Epithelial cell of prostate (primary cell): Measurements from ENCODE around the gene HYAL4.
A peak's percentile ranks its signal among the peaks of the same experiment; 100 is the strongest.
"Not testable (repeated sequence)": the region's sequence is repeated elsewhere in the genome, so short reads cannot be mapped to it uniquely, and the experiment has no call there.

Source experiments
- DNase-seq: peaks from one replicate; pipeline ENCODE4 v3.0.0-alpha.2; 2011; ENCODE audit warnings: low read depth, low spot score
- H3K27ac ChIP-seq: fragments of 450-650 bp; 2 replicates; pipeline ENCODE4 v1.5.1; 2017; ENCODE audit warnings: mild to moderate bottlenecking

Gene HYAL4, protein sequence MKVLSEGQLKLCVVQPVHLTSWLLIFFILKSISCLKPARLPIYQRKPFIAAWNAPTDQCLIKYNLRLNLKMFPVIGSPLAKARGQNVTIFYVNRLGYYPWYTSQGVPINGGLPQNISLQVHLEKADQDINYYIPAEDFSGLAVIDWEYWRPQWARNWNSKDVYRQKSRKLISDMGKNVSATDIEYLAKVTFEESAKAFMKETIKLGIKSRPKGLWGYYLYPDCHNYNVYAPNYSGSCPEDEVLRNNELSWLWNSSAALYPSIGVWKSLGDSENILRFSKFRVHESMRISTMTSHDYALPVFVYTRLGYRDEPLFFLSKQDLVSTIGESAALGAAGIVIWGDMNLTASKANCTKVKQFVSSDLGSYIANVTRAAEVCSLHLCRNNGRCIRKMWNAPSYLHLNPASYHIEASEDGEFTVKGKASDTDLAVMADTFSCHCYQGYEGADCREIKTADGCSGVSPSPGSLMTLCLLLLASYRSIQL

DNA sequence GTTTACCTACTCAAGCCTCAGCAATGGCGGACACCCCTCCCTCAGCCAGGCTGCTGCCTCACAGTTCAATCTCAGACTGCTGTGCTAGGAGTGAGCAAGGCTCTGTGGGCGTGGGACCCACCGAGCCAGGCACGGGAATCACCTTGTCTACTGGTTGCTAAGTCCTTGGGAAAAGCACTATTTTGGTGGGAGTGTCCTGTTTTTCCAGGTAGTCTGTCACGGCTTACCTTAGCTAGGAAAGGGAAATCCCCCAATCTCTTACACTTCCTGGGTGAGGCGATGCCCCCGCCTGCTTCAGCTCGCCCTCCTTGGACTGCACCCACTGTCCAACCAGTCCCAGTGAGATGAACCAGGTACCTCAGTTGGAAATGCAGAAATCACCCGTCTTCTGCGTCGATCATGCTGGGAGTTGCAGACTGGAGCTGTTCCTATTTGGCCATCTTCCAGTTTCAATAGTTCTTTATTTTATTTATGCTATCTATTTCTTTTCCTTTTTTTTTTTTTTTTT is at the start of gene HYAL4:
Gene HYAL4, plus strand, starts transcription at position 458 of the 508 bp plus-strand sequence. CDS start 23,105 bp downstream, outside the sequence.
- DNase-seq: no peak
- peak within 1 kb of the TSS; percentile 27 for H3K27ac ChIP-seq

DNA sequence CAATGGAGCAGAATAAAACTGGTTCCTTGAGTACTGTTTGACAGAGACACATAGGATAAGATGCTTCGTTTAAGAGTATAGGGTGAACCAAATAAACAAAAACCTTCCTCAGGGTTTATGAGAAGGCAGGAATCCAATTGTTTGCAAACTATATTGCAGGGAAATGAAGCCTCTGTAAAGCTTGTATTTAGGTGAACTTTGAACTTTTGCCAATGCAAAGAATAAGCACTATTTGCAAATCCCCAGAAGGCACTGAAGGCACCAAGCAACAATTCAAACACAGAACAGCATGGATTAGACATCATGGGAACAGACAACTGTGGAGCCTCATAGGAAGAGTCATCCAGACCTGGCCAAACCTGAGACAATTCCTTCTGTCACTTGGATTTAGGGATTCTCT is 49.1 kb upstream of the HYAL4 start:
- no peak for DNase-seq
- H3K27ac ChIP-seq: no peak overlapping the region

DNA sequence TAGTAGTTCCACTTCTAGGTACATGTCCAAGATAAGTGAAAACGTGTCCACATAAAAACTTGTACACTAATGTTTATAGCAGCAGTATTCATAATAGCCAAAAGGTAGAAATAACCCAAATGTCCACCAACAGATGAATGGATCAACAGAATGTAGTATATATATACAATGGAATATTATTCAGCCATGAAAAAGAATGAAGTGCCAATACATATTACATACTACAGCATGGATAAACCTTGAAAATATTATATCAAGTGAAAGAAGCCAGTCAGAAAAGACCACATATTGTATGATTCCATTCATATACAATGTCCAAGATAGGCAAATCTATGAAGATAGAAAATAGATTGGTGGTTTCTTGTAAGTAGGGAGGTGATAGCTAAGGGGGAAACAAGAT is 48.4 kb upstream of the HYAL4 start:
- DNase-seq: no peak
- no peak overlapping the region for H3K27ac ChIP-seq

DNA sequence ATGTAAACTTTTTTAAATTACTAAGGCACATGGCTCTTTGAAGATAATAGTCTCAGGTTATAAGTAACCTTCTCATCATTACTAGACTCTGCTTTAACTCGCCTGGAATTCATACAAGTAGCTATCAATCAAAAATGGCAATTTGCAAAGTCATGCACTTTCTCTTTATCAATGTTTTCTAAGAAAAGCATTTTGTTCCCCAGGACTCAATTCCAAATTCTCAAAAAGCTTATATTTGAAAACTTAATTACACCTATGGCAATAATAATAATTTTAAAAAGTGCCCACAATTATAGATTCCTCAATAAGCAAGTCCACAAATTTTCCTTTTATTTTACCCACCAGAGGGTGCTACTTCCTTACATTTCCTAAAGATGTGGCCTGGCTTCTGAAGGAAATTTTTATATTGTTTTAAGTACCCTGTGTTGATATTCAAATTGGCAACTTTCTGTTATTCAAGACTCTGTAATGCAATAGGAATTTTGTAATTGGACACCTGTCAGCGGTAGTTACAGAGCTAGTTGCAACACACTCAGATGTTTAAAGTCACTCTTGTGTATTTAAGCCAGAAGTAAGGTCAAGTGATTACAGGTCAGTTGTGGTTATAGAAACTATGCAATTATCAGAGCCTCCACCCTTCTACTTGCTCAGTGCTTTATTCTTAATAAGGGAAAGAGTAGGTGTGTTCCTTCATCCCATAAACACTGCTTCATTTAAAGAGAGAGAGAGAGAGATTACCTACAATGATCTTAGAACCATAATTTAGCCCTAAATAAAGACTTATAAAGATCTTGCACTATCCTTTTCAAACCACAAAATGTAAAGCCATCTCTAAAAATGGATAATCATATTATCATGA is 47.1 kb upstream of the HYAL4 start:
- H3K27ac ChIP-seq: peak overlapping the region; percentile 81
- peak; percentile 93 for DNase-seq

DNA sequence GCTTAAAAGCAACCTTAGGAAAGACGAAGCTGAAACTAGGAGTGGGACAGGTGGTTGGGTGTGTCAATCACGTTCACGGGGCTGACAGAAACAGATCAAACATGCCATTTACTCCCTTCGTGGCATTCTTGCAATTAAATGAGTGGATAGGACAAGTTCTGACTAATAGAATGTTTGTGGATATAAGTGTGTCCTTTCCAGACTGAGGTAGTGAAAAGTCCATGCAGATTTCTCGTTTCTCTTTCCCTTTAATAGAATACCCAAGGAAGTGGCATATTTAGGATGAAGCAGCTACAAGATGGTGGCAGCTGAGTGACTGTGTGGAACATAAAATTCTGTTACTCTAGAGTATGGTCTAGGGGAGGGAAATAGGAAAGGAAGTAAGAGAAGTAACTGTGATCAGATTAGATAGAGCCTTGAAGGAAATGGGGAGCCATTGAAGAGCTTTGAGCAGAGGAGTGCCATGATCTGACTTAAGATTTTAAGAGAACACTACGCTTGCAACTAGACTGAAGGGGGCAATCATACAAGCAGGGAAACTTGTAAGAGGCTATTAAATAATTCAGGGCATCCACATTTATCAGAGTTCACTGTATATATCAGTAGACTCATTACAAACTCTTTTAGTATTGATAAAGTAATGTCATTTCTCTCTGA is 46.3 kb upstream of the HYAL4 start:
- H3K27ac ChIP-seq: peak overlapping the region; percentile 81
- DNase-seq: no peak

DNA sequence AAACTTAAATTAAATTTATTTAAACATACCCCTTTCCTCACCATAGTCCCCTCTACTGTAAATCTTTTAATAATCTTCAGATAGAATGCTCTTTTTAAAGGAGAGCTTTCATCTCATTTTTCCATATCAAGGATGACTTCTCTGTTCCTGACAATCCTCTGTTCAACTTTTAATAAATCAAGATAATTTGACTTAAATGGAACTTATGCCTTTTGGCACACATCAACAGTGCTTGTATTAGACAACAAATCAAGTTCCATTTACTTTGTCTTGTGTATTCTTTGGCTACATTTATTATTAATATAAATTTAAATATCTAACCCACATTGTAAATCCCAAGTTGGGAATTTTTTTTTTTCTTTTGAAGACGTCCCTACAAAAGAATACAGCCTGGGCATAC is 42.7 kb upstream of the HYAL4 start:
- no peak overlapping the region for H3K27ac ChIP-seq
- DNase-seq: no peak

DNA sequence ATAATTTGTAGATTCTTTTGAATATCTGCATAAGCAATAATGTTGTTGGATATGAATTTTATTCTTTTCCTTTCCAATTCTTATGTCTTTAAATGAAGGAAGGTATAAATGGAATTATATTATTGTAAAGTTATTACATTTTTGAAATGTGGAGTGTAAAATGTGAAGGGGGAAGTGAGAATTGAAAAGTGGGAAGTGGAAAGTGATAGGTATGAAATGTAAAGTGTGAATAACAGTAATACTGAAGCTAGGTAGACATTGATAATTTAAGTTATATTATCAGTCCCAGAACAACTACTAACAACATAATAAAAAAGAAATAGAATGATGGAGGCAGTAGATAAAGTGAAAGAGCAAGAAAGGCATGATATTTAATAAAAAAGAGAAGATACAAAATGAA is 39.7 kb upstream of the HYAL4 start:
- no peak overlapping the region for H3K27ac ChIP-seq
- no peak for DNase-seq

DNA sequence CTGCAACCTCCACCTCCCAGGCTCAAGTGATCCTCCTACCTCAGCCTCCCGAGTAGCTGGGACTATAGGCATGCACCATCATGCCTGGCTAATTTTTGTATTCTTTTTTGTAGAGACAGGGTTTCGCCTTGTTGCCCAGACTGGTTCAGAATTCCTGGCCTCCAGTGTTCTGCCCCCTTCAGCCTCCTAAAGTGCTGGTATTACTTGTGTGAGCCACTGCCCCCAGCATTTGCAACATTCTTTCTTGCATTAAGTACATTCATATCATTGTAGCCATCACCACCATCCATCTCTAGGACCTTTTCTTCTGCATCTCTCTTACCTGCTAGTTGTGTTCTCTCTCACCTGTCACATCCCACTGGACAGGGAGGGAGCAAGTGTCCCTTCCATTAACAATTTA is 35.5 kb upstream of the HYAL4 start:
- DNase-seq: no peak
- H3K27ac ChIP-seq: no peak overlapping the region

DNA sequence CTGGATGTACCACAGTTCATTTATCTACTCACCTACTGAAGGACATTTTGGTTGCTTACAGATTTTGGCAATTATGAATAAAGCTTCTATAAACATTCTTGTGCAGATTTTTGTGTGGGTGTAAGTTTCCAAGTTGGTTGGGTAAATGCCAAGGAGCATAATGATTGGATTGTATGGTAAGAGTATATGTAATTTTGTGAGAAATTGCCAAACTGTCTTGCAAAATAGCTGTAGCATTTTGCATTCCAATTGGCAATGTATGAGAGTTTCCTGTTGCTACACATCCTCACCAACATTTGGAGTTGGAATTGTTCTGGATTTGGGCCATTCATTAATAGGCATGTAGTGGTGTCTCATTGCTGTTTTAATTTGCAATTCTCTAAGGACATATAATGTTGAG is 33.9 kb upstream of the HYAL4 start:
- DNase-seq: no peak
- H3K27ac ChIP-seq: no peak overlapping the region

DNA sequence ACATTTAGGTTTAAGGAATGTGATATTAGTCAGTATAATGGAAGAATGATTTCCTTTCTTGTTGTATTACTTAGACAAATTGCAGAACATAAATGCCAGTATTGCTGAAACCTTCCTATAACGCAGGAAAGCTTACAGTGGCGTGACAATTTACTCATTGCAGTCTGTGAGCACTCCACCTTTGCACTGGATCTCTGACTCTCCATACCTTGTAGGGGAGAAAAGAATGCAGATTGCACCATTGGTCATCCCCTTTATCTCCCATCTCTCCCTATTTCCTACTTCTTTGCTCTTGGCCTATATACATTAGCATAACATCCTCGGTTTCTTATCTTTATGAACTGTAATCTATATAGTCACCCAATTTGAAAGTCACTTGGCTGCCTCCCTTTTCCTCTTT is 28.1 kb upstream of the HYAL4 start:
- no peak for DNase-seq
- no peak overlapping the region for H3K27ac ChIP-seq

DNA sequence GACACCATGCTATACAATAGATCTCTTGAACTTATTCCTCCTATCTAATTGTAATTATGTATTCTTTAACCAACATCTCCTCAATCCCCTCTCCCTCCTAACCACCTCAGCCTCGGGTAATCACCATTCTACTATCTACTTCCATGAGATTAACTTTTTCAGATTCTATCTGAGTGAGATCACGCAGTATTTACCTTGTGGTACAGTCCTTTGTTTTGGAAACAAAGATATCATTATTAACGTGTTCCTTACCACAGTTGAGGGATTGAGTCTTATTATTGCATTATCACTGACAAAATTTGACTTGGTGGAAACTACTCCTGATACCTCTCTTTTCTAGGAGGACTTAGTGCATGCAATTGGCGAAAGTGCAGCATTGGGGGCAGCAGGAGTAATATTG is 26.0 kb upstream of the HYAL4 start:
- peak overlapping the region; percentile 64 for H3K27ac ChIP-seq
- no peak for DNase-seq

DNA sequence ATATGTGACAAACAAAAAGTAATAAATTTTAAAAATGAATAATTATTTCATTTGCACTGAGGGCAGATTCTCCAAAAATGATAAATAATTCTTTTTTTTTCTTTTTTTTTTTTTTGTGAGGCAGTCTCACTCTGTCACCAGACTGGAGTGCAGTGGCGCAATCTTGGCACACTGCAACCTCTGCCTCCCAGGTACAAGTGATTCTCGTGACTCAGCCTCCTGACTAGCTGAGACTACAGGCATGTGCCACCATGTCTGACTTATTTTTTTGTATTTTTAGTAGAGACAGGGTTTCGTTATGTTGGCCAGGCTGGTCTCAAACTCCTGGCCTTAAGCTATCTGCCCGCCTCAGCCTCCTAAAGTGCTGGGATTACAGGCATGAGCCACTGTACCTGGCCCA is 25.2 kb upstream of the HYAL4 start:
- peak; percentile 64 for DNase-seq
- peak overlapping the region; percentile 64 for H3K27ac ChIP-seq

DNA sequence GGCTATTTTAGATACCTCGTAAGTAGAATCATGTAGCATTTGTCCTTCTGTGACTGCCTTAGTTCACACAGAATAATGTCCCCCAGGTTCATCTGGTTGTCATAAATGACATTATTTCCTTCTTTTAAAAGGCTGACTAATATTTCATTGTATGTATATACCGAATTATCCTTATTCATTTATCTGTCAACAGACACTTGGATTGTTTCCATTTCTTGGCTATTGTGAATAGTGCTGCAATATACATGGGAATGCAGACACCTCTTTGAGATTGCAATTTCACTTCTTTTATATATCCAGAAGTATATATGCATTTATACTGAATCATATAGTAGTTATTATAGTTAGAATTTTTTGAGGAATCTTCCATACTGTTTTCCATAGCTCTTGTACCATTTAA is 24.1 kb upstream of the HYAL4 start:
- no peak for DNase-seq
- no peak overlapping the region for H3K27ac ChIP-seq

DNA sequence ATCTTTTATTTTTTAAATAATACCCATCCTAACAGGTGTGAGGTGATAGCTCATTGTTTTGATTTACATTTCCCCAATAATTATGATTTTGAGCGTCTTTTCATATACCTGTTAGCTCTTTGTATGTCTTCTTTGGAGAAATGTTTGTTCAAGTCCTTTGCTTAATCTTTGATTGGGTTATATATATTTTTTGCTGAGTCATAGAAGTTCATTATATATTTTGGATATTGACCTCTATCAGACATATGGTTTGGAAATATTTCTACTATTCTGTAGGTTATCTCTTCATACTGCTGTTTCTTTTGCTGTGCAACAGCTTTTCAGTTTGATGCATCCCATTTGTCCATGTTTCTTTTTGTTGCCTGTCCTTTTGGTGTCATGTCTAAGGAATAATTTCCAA is 23.6 kb upstream of the HYAL4 start:
- no peak overlapping the region for H3K27ac ChIP-seq
- DNase-seq: no peak

DNA sequence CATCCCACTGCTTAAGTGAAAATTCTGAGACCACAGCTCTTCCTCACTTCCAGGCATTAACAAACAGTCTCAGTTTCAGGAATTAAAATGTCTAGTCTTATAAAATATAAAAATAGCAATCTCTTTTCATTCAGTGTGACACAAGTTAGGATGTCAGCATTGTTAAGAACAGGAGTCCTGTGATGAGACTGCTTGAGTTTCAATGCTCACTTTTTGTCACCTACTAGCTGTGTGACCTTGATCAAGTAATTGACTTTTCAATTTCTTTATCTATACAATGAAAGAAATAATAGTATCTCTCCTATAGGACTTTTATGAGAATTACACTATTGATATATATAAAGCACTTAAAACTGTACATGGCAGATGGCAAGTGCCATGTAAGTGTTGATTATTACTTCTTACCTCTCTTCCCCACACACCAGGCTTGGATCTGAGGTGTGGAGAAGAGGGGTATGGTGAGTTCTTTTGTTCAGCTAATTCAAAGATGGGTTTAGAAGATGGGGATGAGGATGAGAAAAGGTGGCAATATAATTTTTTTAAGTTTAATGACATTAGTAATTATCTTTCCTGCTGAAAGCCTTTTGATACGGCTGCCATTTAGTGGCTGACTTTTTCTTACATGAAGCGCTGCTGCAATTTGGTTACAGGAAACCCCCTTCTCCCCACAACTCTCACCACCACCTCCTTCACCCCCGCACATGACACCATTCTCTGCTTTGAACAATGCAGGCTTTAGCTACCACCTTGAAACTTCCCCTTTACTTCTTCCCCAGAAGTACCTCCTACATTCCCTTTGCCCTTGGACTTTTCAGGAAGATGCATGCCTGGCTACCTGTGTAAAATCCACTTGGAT is 20.8 kb upstream of the HYAL4 start:
- no peak for DNase-seq

DNA sequence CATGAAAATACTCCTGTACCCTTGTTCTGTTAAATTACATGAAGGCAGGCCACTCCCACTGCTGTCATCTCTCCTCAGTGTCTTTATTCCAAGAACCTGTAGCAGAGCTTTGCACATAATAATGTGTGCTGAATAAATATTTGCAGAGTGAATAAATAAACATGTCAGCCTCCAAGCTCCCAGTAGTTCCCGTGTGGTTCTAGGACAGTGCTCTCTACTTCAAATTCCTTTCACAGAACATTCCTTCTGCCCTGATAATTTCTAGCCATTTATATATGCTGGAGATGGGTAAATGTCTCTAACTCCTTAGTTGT is 20.3 kb upstream of the HYAL4 start:
- no peak for DNase-seq
- no peak overlapping the region for H3K27ac ChIP-seq

More for the DNA sequence above, 20.8 kb upstream of the HYAL4 start:
- no peak overlapping the region for H3K27ac ChIP-seq

DNA sequence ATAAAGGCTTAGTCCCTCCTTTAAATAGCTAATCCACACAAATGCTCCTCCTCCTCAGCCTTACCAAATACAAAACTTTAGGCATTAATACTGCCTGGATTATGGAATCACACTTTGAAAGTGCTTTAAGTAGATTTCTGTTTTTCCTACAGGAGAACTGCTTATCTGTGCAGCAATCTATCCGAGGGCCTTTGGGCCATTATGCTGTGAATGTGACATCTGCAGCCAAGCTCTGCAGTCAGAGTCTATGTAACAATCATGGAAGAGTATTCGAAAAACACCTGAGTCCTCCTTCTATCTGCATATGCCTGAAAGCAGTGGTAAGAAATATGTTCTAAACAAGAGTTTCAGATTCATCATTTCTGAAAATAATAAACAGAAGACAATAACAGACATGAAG is 16.2 kb upstream of the HYAL4 start:
- no peak overlapping the region for H3K27ac ChIP-seq
- no peak for DNase-seq

DNA sequence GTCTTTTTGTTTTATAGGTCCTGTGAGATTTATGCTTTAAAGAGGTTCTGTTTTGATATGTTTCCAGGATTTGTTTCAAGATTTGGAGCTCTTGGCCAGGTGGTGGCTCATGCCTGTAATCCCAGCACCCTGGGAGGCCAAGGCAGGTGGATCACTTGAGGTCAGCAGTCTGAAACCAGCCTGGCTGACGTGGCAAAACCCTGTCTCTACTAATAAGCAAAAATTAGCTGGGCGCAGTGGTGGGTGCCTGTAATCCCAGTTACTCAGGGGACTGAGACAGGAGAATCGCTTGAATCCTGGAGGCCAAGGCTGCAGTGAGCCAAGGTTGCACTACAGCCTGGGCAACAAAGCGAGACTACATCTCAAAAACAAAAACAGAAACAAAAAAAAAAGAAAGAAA is 8.3 kb upstream of the HYAL4 start:
- no peak overlapping the region for H3K27ac ChIP-seq
- no peak for DNase-seq

DNA sequence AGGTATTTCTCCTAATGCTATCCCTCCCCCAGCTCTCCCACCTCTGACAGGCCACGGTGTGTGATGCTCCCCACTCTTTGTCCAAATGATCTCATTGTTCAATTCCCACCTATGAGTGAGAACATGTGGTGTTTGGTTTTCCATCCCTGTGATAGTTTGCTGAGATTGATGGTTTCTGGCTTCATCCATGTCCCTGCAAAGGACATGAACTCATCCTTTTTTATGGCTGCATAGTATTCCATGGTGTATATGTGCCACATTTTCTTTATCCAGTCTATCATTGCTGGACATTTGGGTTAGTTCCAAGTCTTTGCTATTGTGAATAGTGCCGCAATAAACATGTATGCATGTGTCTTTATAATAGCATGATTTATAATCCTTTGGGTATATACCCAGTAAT is 5.9 kb upstream of the HYAL4 start:
- not testable (repeated sequence) for DNase-seq, H3K27ac ChIP-seq

DNA sequence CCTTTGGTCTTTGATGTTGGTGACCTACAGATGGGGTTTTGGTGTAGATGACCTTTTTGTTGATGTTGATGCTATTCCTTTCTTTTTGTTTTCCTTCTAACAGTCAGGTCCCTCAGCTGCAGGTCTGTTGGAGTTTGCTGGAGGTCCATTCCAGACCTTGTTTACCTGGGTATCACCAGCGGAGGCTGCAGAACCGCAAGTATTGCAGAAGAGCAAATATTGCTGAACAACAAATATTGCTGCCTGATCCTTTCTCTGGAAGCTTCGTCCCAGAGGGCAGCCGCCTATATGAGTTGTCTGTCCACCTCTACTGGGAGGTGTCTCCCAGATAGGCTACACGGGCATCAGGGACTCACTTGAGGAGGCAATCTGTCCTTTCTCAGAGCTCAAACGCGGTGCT is 827 bp upstream of the HYAL4 start:
- not testable (repeated sequence) for H3K27ac ChIP-seq, DNase-seq
